H9 (cell line): Measurements from ENCODE around the gene CLK2. TPM values are rescaled to one million over a fixed set of nuclear protein-coding genes. Genes with fewer than 3 reads are reported as not detected.
"Not testable (repeated sequence)": the region's sequence is repeated elsewhere in the genome, so short reads cannot be mapped to it uniquely, and the experiment has no call there.

Experiments used
- DNase-seq: peaks from one replicate; pipeline ENCODE4 v3.0.0-alpha.2; 2017
- H2AFZ ChIP-seq: one replicate; pipeline ENCODE4 v1.6.1; 2013; ENCODE audit warnings: mild to moderate bottlenecking, low read length, control low read depth, moderate library complexity
- H2AK5ac ChIP-seq: 2 replicates; pipeline ENCODE4 v1.6.1; 2013; ENCODE audit warnings: low read length, control low read depth, mixed read lengths; ENCODE audit not compliant: insufficient read length
- H2BK120ac ChIP-seq: one replicate; pipeline ENCODE4 v1.6.1; 2013; ENCODE audit warnings: low read depth, mild to moderate bottlenecking, low read length, control low read depth, inconsistent platforms; ENCODE audit not compliant: poor library complexity, severe bottlenecking
- H2BK12ac ChIP-seq: 2 replicates; pipeline ENCODE4 v1.6.1; 2013; ENCODE audit warnings: low read length, control low read depth, mixed read lengths, low read depth; ENCODE audit not compliant: insufficient read length
- H2BK15ac ChIP-seq: 2 replicates; pipeline ENCODE4 v1.6.1; 2013; ENCODE audit warnings: low read depth, low read length, control low read depth
- H2BK20ac ChIP-seq: one replicate; pipeline ENCODE4 v1.6.1; 2013; ENCODE audit warnings: low read depth, mild to moderate bottlenecking, low read length, control low read depth, inconsistent platforms; ENCODE audit not compliant: poor library complexity, severe bottlenecking
- H2BK5ac ChIP-seq: 2 replicates; pipeline ENCODE4 v1.6.1; 2013; ENCODE audit warnings: low read length, control low read depth, mixed read lengths; ENCODE audit not compliant: insufficient read length
- H3K14ac ChIP-seq: 2 replicates; pipeline ENCODE4 v1.6.1; 2013; ENCODE audit warnings: low read length, control low read depth; ENCODE audit not compliant: insufficient read depth
- H3K18ac ChIP-seq: 2 replicates; pipeline ENCODE4 v1.6.1; 2013; ENCODE audit warnings: low read depth, mild to moderate bottlenecking, mixed read lengths, low read length, control low read depth; ENCODE audit not compliant: insufficient read length
- H3K23ac ChIP-seq: 2 replicates; pipeline ENCODE4 v1.6.1; 2013; ENCODE audit warnings: low read length, control low read depth, mixed read lengths, low read depth; ENCODE audit not compliant: insufficient read length
- H3K23me2 ChIP-seq: 2 replicates; pipeline ENCODE4 v1.6.1; 2013; ENCODE audit warnings: low read depth, mild to moderate bottlenecking, mixed read lengths, low read length, control low read depth; ENCODE audit not compliant: insufficient read length, poor library complexity, severe bottlenecking
- H3K27ac ChIP-seq: 2 replicates; pipeline ENCODE4 v1.5.1; 2013; ENCODE audit warnings: low read length, control low read depth, mixed read lengths, low read depth; ENCODE audit not compliant: insufficient read length
- H3K27me3 ChIP-seq: 2 replicates; pipeline ENCODE4 v1.6.1; 2013; ENCODE audit warnings: low read length, control low read depth, inconsistent platforms; ENCODE audit not compliant: insufficient read depth
- H3K4ac ChIP-seq: 2 replicates; pipeline ENCODE4 v1.6.1; 2013; ENCODE audit warnings: low read depth, mild to moderate bottlenecking, control low read depth, inconsistent platforms, low read length, moderate library complexity
- H3K4me1 ChIP-seq: 2 replicates; pipeline ENCODE4 v1.6.1; 2013; ENCODE audit warnings: low read length, control low read depth, inconsistent platforms; ENCODE audit not compliant: insufficient read depth
- H3K4me2 ChIP-seq: 2 replicates; pipeline ENCODE4 v1.6.1; 2013; ENCODE audit warnings: low read length, control low read depth, mixed read lengths; ENCODE audit not compliant: insufficient read length, insufficient read depth
- H3K56ac ChIP-seq: 2 replicates; pipeline ENCODE4 v1.6.1; 2013; ENCODE audit warnings: low read depth, mild to moderate bottlenecking, mixed read lengths, low read length, control low read depth; ENCODE audit not compliant: insufficient read length
- H3K79me1 ChIP-seq: 2 replicates; pipeline ENCODE4 v1.6.1; 2013; ENCODE audit warnings: low read depth, mild to moderate bottlenecking, moderate library complexity, low read length, control low read depth, inconsistent platforms; ENCODE audit not compliant: insufficient read depth, poor library complexity, severe bottlenecking
- H3K79me2 ChIP-seq: 2 replicates; pipeline ENCODE4 v1.6.1; 2013; ENCODE audit warnings: low read length, control low read depth, inconsistent platforms; ENCODE audit not compliant: insufficient read depth
- H3K9ac ChIP-seq: 2 replicates; pipeline ENCODE4 v1.6.1; 2013; ENCODE audit warnings: low read length, control low read depth, mixed read lengths; ENCODE audit not compliant: insufficient read length; ENCODE audit errors: extremely low read depth
- H3K9me3 ChIP-seq: one replicate; pipeline ENCODE4 v1.6.1; 2013; ENCODE audit warnings: low read depth, low read length, inconsistent platforms; ENCODE audit not compliant: control insufficient read depth
- H3T11ph ChIP-seq: one replicate; pipeline ENCODE4 v1.6.1; 2013; ENCODE audit warnings: mild to moderate bottlenecking, low read length, control low read depth, inconsistent platforms
- H4K20me1 ChIP-seq: one replicate; pipeline ENCODE4 v1.6.1; 2013; ENCODE audit not compliant: control insufficient read depth, insufficient read length, insufficient read depth
- H4K5ac ChIP-seq: 2 replicates; pipeline ENCODE4 v1.6.1; 2013; ENCODE audit warnings: low read depth, mild to moderate bottlenecking, mixed read lengths, low read length, control low read depth; ENCODE audit not compliant: insufficient read length
- H4K8ac ChIP-seq: replicated peaks from 2 replicates; pipeline ENCODE4 v1.6.1; 2013; ENCODE audit warnings: low read length, control low read depth, mixed read lengths, low read depth; ENCODE audit not compliant: insufficient read length
- H4K91ac ChIP-seq: 2 replicates; pipeline ENCODE4 v1.6.1; 2013; ENCODE audit warnings: low read depth, mild to moderate bottlenecking, moderate library complexity, mixed read lengths, low read length, control low read depth; ENCODE audit not compliant: insufficient read length
- H3K27ac Mint-ChIP-seq, 3 experiments: 2 replicates in 2 of 3; 3 replicates in 1 of 3; pipeline ENCODE4 v1.8.0; 2020 to 2021; ENCODE audit warnings: mixed read lengths in 3 of 3, mild to moderate bottlenecking in 1 of 3, moderate library complexity in 1 of 3
- H3K27me3 Mint-ChIP-seq: 2 replicates; pipeline ENCODE4 v1.8.0; 2021; ENCODE audit warnings: low read depth, mild to moderate bottlenecking, moderate library complexity, mixed read lengths
- H3K36me3 Mint-ChIP-seq, 3 experiments: 2 replicates in 2 of 3; 3 replicates in 1 of 3; pipeline ENCODE4 v1.8.0; 2020 to 2021; ENCODE audit warnings: low read depth in 3 of 3, mixed read lengths in 3 of 3; ENCODE audit not compliant: insufficient read depth in 1 of 3
- H3K4me1 Mint-ChIP-seq, 2 experiments: 2 replicates each; pipeline ENCODE4 v1.8.0; 2020; ENCODE audit warnings: mixed read lengths in 2 of 2
- H3K4me3 Mint-ChIP-seq, 2 experiments: 2 replicates in 1 of 2; 3 replicates in 1 of 2; pipeline ENCODE4 v1.8.0; 2020 to 2021; ENCODE audit warnings: mild to moderate bottlenecking in 2 of 2, mixed read lengths in 2 of 2, moderate library complexity in 1 of 2
- H3K9me3 Mint-ChIP-seq, 2 experiments: 2 replicates in 1 of 2; 3 replicates in 1 of 2; pipeline ENCODE4 v1.8.0; 2020; ENCODE audit warnings: mild to moderate bottlenecking in 2 of 2, mixed read lengths in 2 of 2, moderate library complexity in 1 of 2
- CTCF ChIP-seq: fragments of 200-600 bp; sonication (generic); conservative IDR thresholded peaks from 3 replicates; pipeline ENCODE4 v1.8.0; 2021; ENCODE audit warnings: antibody characterized with exemption, mild to moderate bottlenecking
- WGBS: extraction: QIAGEN DNeasy Blood & Tissue Kit; methylation state at CpG from one replicate; pipeline ENCODE4 v1.1.7; 2013; ENCODE audit warnings: missing lambda C conversion rate, low lambda C conversion rate, mixed read lengths; ENCODE audit not compliant: insufficient read length; ENCODE audit errors: extremely low coverage; 5-methylcytosine and 5-hydroxymethylcytosine counted together
- total RNA-seq: library from RNA; stranded (reverse); gene quantifications from 2 replicates; pipeline ENCODE4 v1.2.1, GENCODE V29; 2021

Gene CLK2
- total RNA-seq, 1 experiment from 2014 or later, result 77.5 TPM

GRCh38 chr1:155218854-155219591, 54.3 kb downstream of the CLK2 start:
- Histone ChIP-seq H3K4ac (no peak overlapping the region), H2AK5ac (no peak overlapping the region), H4K8ac (no peak overlapping the region), H3T11ph (no peak overlapping the region), H3K18ac (no peak overlapping the region), H3K23ac (no peak overlapping the region), H2BK120ac (no peak overlapping the region), H4K91ac (no peak overlapping the region), H2BK12ac (no peak overlapping the region), H2BK15ac (no peak overlapping the region), H3K9ac (no peak overlapping the region), H2AFZ (no peak overlapping the region), H3K4me2 (peak overlapping the region; percentile 7), H3K56ac (no peak overlapping the region), H3K27ac (no peak overlapping the region), H2BK20ac (no peak overlapping the region), H3K79me1 (no peaks in the 10 kb centered on the region), H3K4me1 (no peaks in the 10 kb centered on the region), H3K23me2 (no peaks in the 10 kb centered on the region), H4K5ac (no peak overlapping the region), H3K9me3 (no peaks in the 10 kb centered on the region), H3K27me3 (no peaks in the 10 kb centered on the region), H2BK5ac (no peak overlapping the region), H3K79me2 (no peaks in the 10 kb centered on the region), H3K14ac (no peak overlapping the region), H4K20me1 (no peaks in the 10 kb centered on the region)
- H3K36me3 Mint-ChIP-seq, result peaks cover 6 to 12% (median 11%) of the 10 kb centered on the region in 3 experiments
- no peak for TF ChIP-seq CTCF
- DNase-seq, result peak; percentile 57
- peaks cover 11 to 16% of the 10 kb centered on the region in 2 experiments for H3K4me1 Mint-ChIP-seq
- no peaks in the 10 kb centered on the region for H3K9me3 Mint-ChIP-seq
- peaks cover 1% of the 10 kb centered on the region; the same call in 1 of the 2 replicates for H3K27me3 Mint-ChIP-seq
- WGBS, result no CpG with 5 or more reads among the region's 7 CpGs
- peak overlapping the region; percentile 66 to 90 (median 89) for H3K27ac Mint-ChIP-seq
- peak overlapping the region; percentile 50 to 70 for H3K4me3 Mint-ChIP-seq

GRCh38 chr1:155214702-155215101, 58.6 kb downstream of the CLK2 start:
- H3K27ac ChIP-seq, H3K4me3 Mint-ChIP-seq, H3T11ph ChIP-seq, H2BK20ac ChIP-seq, H3K9ac ChIP-seq, H3K79me1 ChIP-seq, H4K20me1 ChIP-seq, H3K27me3 ChIP-seq, H2AK5ac ChIP-seq, H3K23me2 ChIP-seq, DNase-seq, H3K23ac ChIP-seq, H2BK5ac ChIP-seq, H3K18ac ChIP-seq, H2AFZ ChIP-seq, H4K5ac ChIP-seq, H3K79me2 ChIP-seq, H3K27me3 Mint-ChIP-seq, H3K56ac ChIP-seq, H3K9me3 Mint-ChIP-seq, H3K14ac ChIP-seq, H2BK12ac ChIP-seq, H4K91ac ChIP-seq, H3K4ac ChIP-seq, H2BK15ac ChIP-seq, H3K9me3 ChIP-seq, H4K8ac ChIP-seq, H2BK120ac ChIP-seq, H3K4me1 ChIP-seq, H3K4me2 ChIP-seq: not testable (repeated sequence)
- H3K36me3 Mint-ChIP-seq, result peaks cover 9 to 25% (median 20%) of the 10 kb centered on the region in 3 experiments
- peaks cover 16 to 18% of the 10 kb centered on the region in 2 experiments for H3K4me1 Mint-ChIP-seq
- peak overlapping the region in 1 of 3 experiments; percentile 16; a peak in 1 of 7 replicates for H3K27ac Mint-ChIP-seq
- no CpG with 5 or more reads among the region's 10 CpGs for WGBS
